Measurements from ENCODE around the gene C13orf42.

DNA sequence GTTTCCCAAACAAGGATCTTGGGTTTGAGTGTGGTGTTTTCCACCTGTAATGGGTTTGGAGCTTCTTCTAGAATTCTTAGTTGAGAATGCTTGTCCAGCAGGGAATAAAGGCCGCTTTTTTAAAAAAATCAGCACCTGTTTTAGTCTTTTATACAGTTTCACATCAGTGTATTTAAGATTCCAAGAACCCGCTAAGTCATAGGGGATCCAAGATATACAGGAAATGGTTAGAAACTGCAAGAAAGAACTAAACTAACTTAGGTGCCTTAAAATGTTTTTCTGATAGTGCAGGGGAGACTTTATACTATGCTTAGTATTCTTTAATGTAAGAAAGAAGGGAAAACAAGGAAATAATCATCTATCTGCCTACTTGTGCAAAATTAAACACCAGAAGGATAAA lies 74.7 kb downstream of the C13orf42 start:
- no peak for TF ChIP-seq POLR2A (IDR thresholded peaks at IDR 0.05)
- TF ChIP-seq, protein P1, sequence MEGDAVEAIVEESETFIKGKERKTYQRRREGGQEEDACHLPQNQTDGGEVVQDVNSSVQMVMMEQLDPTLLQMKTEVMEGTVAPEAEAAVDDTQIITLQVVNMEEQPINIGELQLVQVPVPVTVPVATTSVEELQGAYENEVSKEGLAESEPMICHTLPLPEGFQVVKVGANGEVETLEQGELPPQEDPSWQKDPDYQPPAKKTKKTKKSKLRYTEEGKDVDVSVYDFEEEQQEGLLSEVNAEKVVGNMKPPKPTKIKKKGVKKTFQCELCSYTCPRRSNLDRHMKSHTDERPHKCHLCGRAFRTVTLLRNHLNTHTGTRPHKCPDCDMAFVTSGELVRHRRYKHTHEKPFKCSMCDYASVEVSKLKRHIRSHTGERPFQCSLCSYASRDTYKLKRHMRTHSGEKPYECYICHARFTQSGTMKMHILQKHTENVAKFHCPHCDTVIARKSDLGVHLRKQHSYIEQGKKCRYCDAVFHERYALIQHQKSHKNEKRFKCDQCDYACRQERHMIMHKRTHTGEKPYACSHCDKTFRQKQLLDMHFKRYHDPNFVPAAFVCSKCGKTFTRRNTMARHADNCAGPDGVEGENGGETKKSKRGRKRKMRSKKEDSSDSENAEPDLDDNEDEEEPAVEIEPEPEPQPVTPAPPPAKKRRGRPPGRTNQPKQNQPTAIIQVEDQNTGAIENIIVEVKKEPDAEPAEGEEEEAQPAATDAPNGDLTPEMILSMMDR (IDR thresholded peaks at IDR 0.05): no peak

Measured in right lobe of liver (tissue), 4 donors.